ENCODE measurements around the gene ANKS1B. TPM values are rescaled to one million over a fixed set of nuclear protein-coding genes. Genes with fewer than 3 reads are reported as not detected.

ANKS1B gene
- total RNA-seq, 6 experiments from 2014 or later, result 0.31 to 0.66 (median 0.37) TPM

DNA sequence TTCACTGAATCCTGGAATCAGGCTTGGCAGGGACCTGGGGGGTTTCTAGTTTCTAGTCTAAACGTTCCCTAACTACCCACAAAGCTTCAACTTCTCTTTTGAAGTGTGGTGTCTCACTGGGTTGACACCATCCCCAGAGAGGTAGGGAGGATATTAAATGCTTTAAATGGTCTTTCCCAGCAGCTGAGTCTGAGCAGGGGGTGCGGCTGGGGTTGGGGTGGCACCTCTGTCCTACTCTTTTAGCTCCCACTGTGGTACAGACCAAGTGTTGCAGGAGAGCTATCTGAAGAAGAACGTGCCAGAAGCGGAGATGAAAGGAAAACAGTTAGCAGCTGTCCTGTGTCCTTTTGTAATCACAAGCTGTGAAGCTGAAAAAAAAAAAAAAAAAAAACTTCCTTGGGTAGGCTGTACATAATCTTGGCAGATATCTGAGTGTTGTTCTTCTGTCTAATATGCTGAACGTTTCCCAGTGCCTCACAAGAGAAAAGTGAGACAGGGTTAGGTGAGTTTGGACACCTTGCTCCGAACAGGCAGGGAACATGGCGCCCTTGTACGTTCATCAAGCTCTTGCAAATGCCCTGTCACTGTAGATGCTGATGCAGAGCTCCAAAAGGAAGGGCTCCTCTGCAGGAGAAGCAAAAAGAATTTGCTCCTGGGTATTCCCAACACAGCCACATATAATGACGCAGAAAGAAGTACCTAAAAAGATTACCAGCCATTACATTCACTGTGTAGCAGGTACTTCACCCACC, 892.5 kb downstream of the ANKS1B start:
- Mint-ChIP-seq H3K4me3 (no peak overlapping the region), H3K27ac (no peak overlapping the region), H3K36me3 (ENCODE audit: low read depth) (no peaks in the 10 kb centered on the region), H3K9me3 (peaks cover 23% of the 10 kb centered on the region), H3K4me1 (ENCODE audit: low read depth) (no peaks in the 10 kb centered on the region), H3K27me3 (ENCODE audit: insufficient read depth) (no peaks in the 10 kb centered on the region)
- TF ChIP-seq, protein P1, sequence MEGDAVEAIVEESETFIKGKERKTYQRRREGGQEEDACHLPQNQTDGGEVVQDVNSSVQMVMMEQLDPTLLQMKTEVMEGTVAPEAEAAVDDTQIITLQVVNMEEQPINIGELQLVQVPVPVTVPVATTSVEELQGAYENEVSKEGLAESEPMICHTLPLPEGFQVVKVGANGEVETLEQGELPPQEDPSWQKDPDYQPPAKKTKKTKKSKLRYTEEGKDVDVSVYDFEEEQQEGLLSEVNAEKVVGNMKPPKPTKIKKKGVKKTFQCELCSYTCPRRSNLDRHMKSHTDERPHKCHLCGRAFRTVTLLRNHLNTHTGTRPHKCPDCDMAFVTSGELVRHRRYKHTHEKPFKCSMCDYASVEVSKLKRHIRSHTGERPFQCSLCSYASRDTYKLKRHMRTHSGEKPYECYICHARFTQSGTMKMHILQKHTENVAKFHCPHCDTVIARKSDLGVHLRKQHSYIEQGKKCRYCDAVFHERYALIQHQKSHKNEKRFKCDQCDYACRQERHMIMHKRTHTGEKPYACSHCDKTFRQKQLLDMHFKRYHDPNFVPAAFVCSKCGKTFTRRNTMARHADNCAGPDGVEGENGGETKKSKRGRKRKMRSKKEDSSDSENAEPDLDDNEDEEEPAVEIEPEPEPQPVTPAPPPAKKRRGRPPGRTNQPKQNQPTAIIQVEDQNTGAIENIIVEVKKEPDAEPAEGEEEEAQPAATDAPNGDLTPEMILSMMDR (IDR thresholded peaks at IDR 0.05), result no peak
- no peak for DNase-seq

DNA sequence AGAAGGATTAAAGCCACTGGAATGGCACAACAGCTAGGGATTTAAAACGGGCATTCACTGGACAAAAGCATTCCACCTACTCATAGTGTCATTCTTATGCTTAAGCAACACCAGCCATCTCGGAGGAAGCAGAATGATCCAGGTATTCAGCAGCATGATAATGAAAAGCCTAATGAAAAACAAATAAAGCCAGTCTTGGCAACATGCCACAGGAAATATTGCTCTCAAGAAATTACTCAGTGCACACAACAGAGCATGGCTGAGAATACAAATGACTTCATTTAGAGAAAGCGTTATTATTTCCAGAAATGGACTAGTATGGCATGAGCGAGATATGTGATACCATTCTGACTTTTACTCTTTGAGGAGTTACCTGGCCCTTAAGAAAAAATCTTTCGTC, 897.5 kb downstream of the ANKS1B start:
- no peak overlapping the region for H3K27ac Mint-ChIP-seq
- no peak overlapping the region for H3K4me3 Mint-ChIP-seq

DNA sequence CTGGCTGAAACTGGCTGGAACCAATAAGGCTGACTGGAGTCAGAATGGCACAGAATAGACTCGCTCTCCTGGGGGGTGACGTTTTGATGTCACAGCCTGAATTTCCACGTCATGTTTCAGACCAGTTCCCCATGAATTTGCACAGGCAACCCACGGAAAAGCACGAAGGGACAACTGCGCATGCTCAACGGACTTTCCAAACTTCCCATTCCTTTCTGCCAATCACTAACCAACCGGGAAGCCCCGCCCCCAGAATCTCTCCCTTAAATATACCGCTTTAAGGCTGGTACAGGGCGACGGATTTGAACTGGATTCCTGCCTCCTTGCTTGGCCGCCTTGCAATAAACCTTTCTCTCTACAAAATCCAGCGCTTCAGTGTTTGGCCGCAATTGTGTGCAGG, 904.9 kb downstream of the ANKS1B start:
- H3K4me3 Mint-ChIP-seq, result no peak overlapping the region
- no peaks in the 10 kb centered on the region for H3K4me1 Mint-ChIP-seq (ENCODE audit: low read depth)
- DNase-seq, result no peak
- no peaks in the 10 kb centered on the region for H3K36me3 Mint-ChIP-seq (ENCODE audit: low read depth)
- peaks cover 33% of the 10 kb centered on the region for H3K9me3 Mint-ChIP-seq
- no peaks in the 10 kb centered on the region for H3K27me3 Mint-ChIP-seq (ENCODE audit: insufficient read depth)
- TF ChIP-seq, protein P1 (IDR thresholded peaks at IDR 0.05), result no peak
- H3K27ac Mint-ChIP-seq, result no peak overlapping the region

More for the DNA sequence above, 897.5 kb downstream of the ANKS1B start:
- Mint-ChIP-seq H3K9me3 (peaks cover 34% of the 10 kb centered on the region), H3K27me3 (ENCODE audit: insufficient read depth) (no peaks in the 10 kb centered on the region), H3K36me3 (ENCODE audit: low read depth) (no peaks in the 10 kb centered on the region), H3K4me1 (ENCODE audit: low read depth) (no peaks in the 10 kb centered on the region)
- DNase-seq, result no peak
- TF ChIP-seq, protein P1 (IDR thresholded peaks at IDR 0.05), result no peak

DNA sequence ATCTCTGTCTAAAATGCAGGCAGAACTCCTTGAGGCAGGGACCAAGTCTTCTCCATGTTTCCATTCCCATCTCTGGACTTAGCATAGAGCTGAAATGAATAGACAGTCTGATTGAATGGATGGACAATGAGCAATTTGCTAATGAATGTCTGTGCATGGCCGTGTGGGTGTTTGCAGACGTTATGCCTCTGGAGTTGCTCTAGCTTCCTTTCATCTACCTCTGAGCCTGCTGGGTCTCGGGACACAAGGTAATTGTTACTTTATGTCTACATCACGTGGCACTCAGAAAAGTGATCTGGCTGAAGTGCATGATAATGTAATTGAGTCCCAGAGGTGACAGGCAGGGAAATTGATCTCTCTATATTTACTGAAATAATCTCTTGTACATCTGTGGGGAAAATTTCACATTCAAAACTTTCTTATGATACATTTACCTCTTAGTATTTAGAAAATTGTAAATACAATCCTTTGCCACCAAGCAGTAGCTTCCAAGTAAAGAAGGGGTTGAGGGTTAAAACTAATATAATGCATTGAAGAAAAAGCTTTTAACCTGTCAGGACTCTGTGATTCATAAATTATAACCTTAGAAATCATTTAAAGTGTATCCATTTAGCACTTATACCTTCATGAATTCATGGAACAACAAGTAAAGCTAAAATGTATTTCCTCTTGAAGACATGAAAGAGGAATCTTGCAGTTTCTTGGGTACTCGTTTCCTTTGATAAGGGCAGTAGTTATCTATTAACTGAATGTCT, 915.6 kb downstream of the ANKS1B start:
- no peak overlapping the region for H3K4me3 Mint-ChIP-seq
- TF ChIP-seq, protein P1 (IDR thresholded peaks at IDR 0.05), result no peak
- H3K4me1 Mint-ChIP-seq (ENCODE audit: low read depth), result no peaks in the 10 kb centered on the region
- peaks cover 26% of the 10 kb centered on the region for H3K9me3 Mint-ChIP-seq
- no peaks in the 10 kb centered on the region; the same call in 1 of the 2 replicates for H3K27me3 Mint-ChIP-seq (ENCODE audit: insufficient read depth)
- H3K27ac Mint-ChIP-seq, result no peak overlapping the region
- DNase-seq, result no peak
- no peaks in the 10 kb centered on the region for H3K36me3 Mint-ChIP-seq (ENCODE audit: low read depth)

DNA sequence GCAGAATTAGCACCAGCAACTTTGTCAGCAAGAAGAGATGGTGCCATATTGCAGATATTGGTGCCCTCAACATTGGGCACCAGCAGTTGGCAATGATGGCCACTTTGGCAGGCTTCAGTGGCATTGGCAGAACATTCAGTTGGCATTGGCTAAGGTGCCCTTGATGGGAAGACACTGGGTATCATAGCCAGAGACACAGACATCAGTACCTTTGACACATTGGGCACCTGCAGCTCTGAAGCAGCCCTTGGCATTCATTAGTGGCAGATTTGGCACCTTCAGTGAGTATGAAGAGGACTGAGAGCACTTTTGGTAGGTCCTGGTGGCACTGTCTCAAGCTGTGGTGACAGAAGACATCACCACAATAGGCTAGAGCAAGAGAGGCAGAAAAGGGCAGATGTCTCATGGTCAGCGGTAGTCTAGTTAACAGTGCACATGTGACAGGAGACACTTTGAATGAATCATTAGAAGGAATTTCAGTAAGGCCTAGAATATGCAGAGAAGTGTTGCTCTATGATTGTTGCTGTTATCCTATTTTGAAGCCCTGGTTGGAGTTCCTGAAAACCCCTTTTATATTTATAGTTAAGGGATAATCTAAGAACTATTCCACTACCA, 917.5 kb downstream of the ANKS1B start:
- peaks cover 24% of the 10 kb centered on the region for H3K9me3 Mint-ChIP-seq
- no peak overlapping the region for H3K4me3 Mint-ChIP-seq
- H3K36me3 Mint-ChIP-seq (ENCODE audit: low read depth), result no peaks in the 10 kb centered on the region
- H3K27ac Mint-ChIP-seq, result no peak overlapping the region
- DNase-seq, result no peak
- TF ChIP-seq, protein P1 (IDR thresholded peaks at IDR 0.05), result no peak
- H3K27me3 Mint-ChIP-seq (ENCODE audit: insufficient read depth), result no peaks in the 10 kb centered on the region; the same call in 1 of the 2 replicates
- H3K4me1 Mint-ChIP-seq (ENCODE audit: low read depth), result no peaks in the 10 kb centered on the region
